OCI-M1 (cell line): ENCODE results near the gene C20orf173.
"Not testable (repeated sequence)": the region's sequence is repeated elsewhere in the genome, so short reads cannot be mapped to it uniquely, and the experiment has no call there.

Experiments used
- DNase-seq: peaks from one replicate; lab custom pipeline; 2025; lab: John Stamatoyannopoulos, UW

The C20orf173 gene

GRCh38 chr20:35529552-35529951 is at the start of gene C20orf173:
Gene C20orf173 (minus strand): TSS chr20:35529652. CDS start chr20:35529373, 279 bp downstream.
- no peak for DNase-seq

GRCh38 chr20:35579196-35579595 is 49.7 kb upstream of the C20orf173 start:
- no peak for DNase-seq

GRCh38 chr20:35578469-35578868 is 49.0 kb upstream of the C20orf173 start:
- DNase-seq: no peak

GRCh38 chr20:35576816-35577215 is 47.4 kb upstream of the C20orf173 start:
- no peak for DNase-seq

- DNase-seq: no peak
Measured at GRCh38 chr20:35575958-35576357, 46.5 kb upstream of the C20orf173 start.

GRCh38 chr20:35572838-35573237 is 43.4 kb upstream of the C20orf173 start:
- DNase-seq: no peak

- no peak for DNase-seq
Measured at GRCh38 chr20:35571555-35571954, 42.1 kb upstream of the C20orf173 start.

GRCh38 chr20:35568645-35569044 is 39.2 kb upstream of the C20orf173 start:
- DNase-seq: peak; percentile 14

GRCh38 chr20:35564905-35565304 is 35.5 kb upstream of the C20orf173 start:
- DNase-seq: no peak

GRCh38 chr20:35563834-35564233 is 34.4 kb upstream of the C20orf173 start:
- no peak for DNase-seq

GRCh38 chr20:35562541-35563110 is 33.2 kb upstream of the C20orf173 start:
- DNase-seq: no peak

GRCh38 chr20:35561671-35562070 is 32.2 kb upstream of the C20orf173 start:
- DNase-seq: no peak

GRCh38 chr20:35561268-35561667 is 31.8 kb upstream of the C20orf173 start:
- DNase-seq: peak; percentile 75

GRCh38 chr20:35560541-35560940 is 31.1 kb upstream of the C20orf173 start:
- no peak for DNase-seq

GRCh38 chr20:35560105-35560511 is 30.7 kb upstream of the C20orf173 start:
- no peak for DNase-seq

GRCh38 chr20:35559042-35559693 is 29.7 kb upstream of the C20orf173 start:
- DNase-seq: no peak

- no peak for DNase-seq
Measured at GRCh38 chr20:35558451-35558850, 29.0 kb upstream of the C20orf173 start.

GRCh38 chr20:35556871-35557270 is 27.4 kb upstream of the C20orf173 start:
- no peak for DNase-seq

- no peak for DNase-seq
Measured at GRCh38 chr20:35555951-35556645, 26.6 kb upstream of the C20orf173 start.

- DNase-seq: not testable (repeated sequence)
Measured at GRCh38 chr20:35555461-35555860, 26.0 kb upstream of the C20orf173 start.

GRCh38 chr20:35552914-35553313 is 23.5 kb upstream of the C20orf173 start:
- DNase-seq: no peak

GRCh38 chr20:35551503-35551902 is 22.1 kb upstream of the C20orf173 start:
- DNase-seq: no peak

- no peak for DNase-seq
Measured at GRCh38 chr20:35547329-35547728, 17.9 kb upstream of the C20orf173 start.
